HUES48 (cell line): ENCODE measurements around the gene AFF3.
"Not testable (repeated sequence)": the region's sequence is repeated elsewhere in the genome, so short reads cannot be mapped to it uniquely, and the experiment has no call there.

ENCODE experiments used
- H3K27ac ChIP-seq: one replicate; pipeline ENCODE4 v1.7.0; 2013; ENCODE audit warnings: low read depth, low read length, inconsistent platforms
- H3K27me3 ChIP-seq: 2 replicates; pipeline ENCODE4 v1.6.1; 2013; ENCODE audit warnings: mild to moderate bottlenecking, low read length; ENCODE audit not compliant: control insufficient read depth, insufficient read depth
- H3K36me3 ChIP-seq: 2 replicates; pipeline ENCODE4 v1.6.1; 2013; ENCODE audit warnings: low read length; ENCODE audit not compliant: control insufficient read depth, insufficient read depth
- H3K4me1 ChIP-seq: 2 replicates; pipeline ENCODE4 v1.6.1; 2013; ENCODE audit warnings: mild to moderate bottlenecking, low read length; ENCODE audit not compliant: control insufficient read depth, insufficient read depth
- H3K4me3 ChIP-seq: 2 replicates; pipeline ENCODE4 v1.5.1; 2013; ENCODE audit warnings: mild to moderate bottlenecking, low read depth, low read length
- H3K9ac ChIP-seq: 2 replicates; pipeline ENCODE4 v1.6.1; 2013; ENCODE audit warnings: mild to moderate bottlenecking, low read depth, low read length, moderate library complexity
- H3K9me3 ChIP-seq: 2 replicates; pipeline ENCODE4 v1.6.1; 2013; ENCODE audit warnings: low read length; ENCODE audit not compliant: control insufficient read depth, insufficient read depth

AFF3 gene

DNA sequence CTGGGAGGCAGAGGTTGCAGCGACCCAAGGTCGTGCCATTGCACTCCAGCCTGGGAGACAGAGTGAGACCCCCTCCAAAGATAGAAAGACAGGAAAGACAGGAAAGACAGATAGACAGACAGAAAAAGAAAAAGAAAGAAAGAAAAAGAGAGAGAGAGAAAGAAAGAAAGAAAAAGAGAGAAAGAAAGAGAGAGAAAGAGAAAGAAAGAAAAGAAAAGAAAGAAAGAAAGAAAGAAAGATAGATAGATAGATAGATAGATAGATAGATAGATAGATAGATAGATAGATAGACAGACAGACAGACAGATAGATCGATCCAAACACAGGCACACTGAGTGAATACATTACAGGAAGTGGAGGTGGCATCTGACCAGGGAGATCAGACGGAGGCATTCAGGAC is 195.0 kb downstream of the AFF3 start:
- not testable (repeated sequence) for H3K9me3 ChIP-seq, H3K4me1 ChIP-seq, H3K36me3 ChIP-seq, H3K4me3 ChIP-seq, H3K27ac ChIP-seq, H3K9ac ChIP-seq, H3K27me3 ChIP-seq

DNA sequence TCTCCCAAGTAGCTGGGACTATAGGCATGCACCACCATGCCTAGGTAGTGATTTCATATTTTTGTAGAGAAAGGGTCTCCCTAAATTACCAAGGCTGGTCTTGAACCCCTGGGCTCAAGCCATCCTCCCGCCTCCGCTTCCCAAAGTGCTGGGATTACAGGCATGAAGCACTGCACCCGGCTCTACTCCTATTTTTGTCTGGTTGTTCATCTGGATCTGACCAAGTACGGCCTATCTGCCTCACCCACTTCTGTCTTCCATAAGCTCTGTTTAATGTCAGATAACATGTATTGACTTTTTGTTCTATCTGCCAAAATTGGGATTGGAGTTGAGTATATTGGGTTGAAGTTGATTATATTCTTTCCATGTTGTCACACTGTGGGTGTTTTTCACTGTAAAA is 198.4 kb downstream of the AFF3 start:
- H3K36me3 ChIP-seq = no peaks in the 10 kb centered on the region
- no peak overlapping the region for H3K4me3 ChIP-seq
- H3K9ac ChIP-seq = no peak overlapping the region
- no peak overlapping the region for H3K27ac ChIP-seq
- H3K9me3 ChIP-seq = no peaks in the 10 kb centered on the region
- no peaks in the 10 kb centered on the region for H3K27me3 ChIP-seq
- no peaks in the 10 kb centered on the region for H3K4me1 ChIP-seq

DNA sequence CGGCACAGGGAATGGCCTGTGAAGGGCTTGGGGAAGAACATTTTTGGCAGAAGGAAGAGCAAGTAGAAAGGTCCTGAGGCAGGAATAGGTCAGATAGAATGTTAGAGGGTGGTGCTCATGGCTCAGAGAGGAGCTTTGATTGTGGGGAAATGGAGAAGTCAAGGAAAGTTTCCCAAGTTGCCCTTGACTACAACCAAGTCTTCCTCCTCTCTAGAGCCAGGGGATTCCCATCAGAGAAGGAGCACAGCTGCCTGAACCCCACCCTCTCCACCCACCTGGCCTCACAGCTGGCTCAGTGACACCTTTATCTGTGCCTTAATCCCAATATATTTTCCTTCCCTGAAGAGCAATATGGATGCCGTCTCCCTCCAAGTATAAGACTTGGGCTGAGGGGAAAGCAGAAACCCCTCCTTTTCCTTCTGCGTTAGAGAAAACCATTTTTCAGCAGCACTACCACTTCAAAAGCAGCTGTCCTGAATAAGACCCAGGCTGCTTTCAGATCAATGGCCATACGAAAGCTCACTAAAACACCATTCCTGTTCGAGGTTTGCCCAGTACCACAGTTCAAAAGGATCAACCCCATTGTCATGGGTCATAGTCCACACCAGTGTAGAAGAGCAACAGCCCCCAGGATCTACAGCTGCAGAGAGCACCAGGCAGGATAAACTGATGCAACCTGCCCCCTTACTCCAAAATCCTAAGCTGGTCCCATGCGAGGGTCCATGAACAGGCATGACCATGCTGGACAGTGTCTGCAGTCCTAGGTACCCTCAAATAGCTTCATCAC is 199.6 kb downstream of the AFF3 start:
- no peak overlapping the region for H3K9ac ChIP-seq
- no peaks in the 10 kb centered on the region for H3K9me3 ChIP-seq
- H3K27me3 ChIP-seq = no peaks in the 10 kb centered on the region
- H3K4me1 ChIP-seq = no peaks in the 10 kb centered on the region
- H3K36me3 ChIP-seq = no peaks in the 10 kb centered on the region
- no peak overlapping the region for H3K4me3 ChIP-seq
- no peak overlapping the region for H3K27ac ChIP-seq

DNA sequence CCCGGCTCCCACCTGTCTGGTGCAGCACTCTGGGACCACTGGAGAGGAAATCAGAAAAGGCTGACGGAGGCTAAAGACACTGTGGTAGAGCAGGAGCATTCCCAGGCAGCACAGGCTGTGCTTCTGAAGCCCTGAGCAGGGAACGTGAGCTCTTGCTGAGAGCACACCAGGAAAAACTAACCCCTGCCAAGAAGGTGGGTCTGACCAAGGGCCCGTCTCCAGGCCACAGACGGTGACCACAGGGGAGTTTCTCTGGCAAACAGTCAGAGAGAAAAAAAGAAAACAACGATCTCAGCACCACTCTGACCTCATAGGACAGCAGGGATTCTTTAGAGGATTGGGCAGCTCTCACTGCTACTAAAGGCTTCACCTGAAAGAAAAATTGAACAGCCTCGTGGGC is 201.4 kb downstream of the AFF3 start:
- Histone ChIP-seq H3K27ac (no peak overlapping the region), H3K36me3 (no peaks in the 10 kb centered on the region), H3K9me3 (no peaks in the 10 kb centered on the region), H3K9ac (no peak overlapping the region), H3K27me3 (no peaks in the 10 kb centered on the region), H3K4me3 (no peak overlapping the region), H3K4me1 (no peaks in the 10 kb centered on the region)

DNA sequence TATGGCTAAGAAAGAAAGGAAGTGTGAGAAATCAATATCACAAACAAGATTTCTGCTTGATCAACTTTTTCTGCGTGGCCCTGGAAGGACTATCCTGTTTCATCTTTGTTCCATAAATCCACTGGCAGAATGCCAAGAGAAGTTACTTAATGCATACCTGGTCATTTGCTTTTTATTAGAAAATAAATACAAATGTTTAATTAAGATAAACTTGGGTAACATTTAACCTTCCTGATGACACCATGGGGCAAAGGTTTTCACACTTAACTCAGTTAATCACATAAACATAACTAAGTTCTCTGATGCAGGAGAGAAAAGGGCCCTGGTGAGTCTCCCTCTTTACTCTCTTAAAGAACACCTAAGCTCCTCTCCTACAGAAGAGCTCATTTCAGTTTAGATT is 203.3 kb downstream of the AFF3 start:
- H3K4me1 ChIP-seq = no peaks in the 10 kb centered on the region
- no peaks in the 10 kb centered on the region for H3K27me3 ChIP-seq
- H3K9me3 ChIP-seq = no peaks in the 10 kb centered on the region
- no peak overlapping the region for H3K9ac ChIP-seq
- H3K36me3 ChIP-seq = no peaks in the 10 kb centered on the region
- no peak overlapping the region for H3K4me3 ChIP-seq
- H3K27ac ChIP-seq = no peak overlapping the region

DNA sequence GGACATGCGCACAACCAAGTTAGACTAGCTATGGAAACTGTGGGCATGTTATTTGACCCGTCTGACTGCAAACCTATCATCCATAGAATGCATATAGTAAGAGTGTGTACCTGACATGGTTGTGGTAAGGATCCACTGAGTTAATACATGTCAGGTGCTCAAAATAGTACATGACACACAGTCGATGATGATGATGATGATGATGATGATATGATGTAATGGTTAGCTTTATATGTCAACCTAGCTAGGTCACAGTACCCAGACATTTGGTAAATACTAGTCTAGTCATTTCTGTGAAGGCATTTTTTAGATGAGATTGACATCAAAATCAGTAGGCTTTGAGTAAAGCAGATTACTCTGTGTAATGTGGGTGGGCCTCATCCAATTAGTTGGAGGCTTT is 204.1 kb downstream of the AFF3 start:
- Histone ChIP-seq H3K4me1 (no peaks in the 10 kb centered on the region), H3K9me3 (no peaks in the 10 kb centered on the region), H3K27ac (no peak overlapping the region), H3K36me3 (no peaks in the 10 kb centered on the region), H3K9ac (no peak overlapping the region), H3K4me3 (no peak overlapping the region), H3K27me3 (no peaks in the 10 kb centered on the region)

DNA sequence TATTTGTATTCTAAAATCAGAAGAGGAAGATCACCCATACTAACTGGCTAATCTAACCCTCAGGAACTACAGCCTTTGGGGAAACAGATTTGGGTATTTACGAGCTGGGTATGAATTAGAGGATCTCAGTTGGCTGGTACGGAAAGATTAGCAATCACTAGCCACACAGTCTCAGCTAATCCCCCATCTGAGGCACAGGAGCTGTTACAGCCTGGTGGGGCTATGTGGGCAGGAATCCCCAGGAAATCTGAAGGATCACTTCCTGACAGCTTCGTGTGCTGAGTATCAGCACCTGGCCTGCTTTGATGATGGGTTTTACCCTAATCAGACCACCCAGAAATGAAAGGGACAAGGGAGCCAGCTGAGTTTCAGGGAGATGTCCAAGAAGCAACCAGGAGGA is 206.3 kb downstream of the AFF3 start:
- Histone ChIP-seq H3K27me3 (no peaks in the 10 kb centered on the region), H3K27ac (no peak overlapping the region), H3K9me3 (no peaks in the 10 kb centered on the region), H3K4me1 (no peaks in the 10 kb centered on the region), H3K9ac (no peak overlapping the region), H3K36me3 (no peaks in the 10 kb centered on the region), H3K4me3 (no peak overlapping the region)

DNA sequence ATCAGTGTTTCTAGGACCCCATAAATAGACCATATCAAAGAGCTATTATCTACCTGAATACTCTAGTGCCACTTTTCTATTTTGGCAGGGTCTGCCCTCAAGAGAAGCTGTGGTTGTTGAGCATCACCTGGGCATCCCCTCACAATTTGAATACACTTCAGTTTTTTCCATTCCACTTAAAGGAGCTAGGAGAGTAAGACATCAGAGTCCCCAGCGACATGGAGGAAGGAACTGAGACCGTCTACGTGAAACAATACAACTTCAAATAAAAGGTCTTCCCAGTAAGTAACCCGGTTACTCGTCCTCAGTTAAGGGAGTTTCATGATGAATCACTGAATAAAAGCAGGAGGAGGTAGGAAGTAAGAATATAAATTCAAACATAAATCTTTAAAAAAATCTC is 206.7 kb downstream of the AFF3 start:
- Histone ChIP-seq H3K27ac (no peak overlapping the region), H3K27me3 (no peaks in the 10 kb centered on the region), H3K9ac (no peak overlapping the region), H3K4me1 (no peaks in the 10 kb centered on the region), H3K4me3 (no peak overlapping the region), H3K9me3 (no peaks in the 10 kb centered on the region), H3K36me3 (no peaks in the 10 kb centered on the region)

DNA sequence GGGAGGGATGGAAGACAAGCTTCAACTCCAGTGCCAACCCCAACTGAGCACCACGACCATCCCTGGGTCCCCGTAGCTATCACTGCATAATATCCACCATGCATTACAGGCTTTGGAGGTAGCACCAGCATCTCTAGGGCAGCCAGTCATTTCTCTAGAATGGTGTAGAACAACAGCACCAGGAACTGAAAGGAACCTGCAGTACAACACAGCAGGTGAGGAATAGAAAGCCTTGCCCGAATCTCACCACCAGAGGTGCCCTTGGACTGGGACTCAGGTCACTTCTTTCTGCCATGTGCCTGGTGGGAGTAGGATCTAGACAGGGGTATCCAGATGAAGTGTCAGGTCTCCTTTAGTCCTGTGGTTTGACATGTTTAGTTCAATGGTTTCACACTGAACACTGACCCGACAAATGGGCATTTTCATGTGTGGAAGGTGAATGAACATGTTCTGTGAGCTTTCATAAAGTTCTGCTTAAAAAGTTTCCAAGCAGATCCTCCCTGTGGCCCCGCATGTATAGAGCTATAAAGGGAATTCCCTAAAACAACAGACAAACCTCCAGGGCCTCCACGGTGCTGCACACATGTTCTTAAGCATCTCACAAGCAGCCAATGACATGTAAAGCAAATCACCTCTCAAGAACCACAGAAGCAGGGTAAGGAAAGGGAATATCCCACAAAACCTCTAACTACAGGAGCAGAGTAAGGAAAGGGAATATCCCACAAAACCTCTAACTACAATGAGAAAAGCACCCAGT is 208.3 kb downstream of the AFF3 start:
- H3K4me1 ChIP-seq = no peaks in the 10 kb centered on the region

DNA sequence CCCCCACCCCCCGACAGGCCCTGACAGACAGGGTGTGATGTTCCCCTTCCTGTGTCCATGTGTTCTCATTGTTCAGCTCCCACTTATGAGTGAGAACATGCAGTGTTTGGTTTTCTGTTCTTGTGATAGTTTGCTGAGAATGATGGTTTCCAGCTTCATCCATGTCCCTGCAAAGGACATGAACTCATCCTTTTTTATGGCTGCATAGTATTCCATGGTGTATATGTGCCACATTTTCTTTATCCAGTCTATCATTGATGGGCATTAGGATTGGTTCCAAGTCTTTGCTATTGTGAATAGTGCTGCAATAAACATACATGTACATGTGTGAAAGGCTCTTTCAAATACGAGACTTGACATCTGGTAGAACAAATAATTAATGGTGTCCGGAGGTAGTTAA is 208.9 kb downstream of the AFF3 start:
- H3K27ac ChIP-seq, H3K4me3 ChIP-seq, H3K9me3 ChIP-seq, H3K27me3 ChIP-seq, H3K9ac ChIP-seq, H3K36me3 ChIP-seq, H3K4me1 ChIP-seq: not testable (repeated sequence)

More for the DNA sequence above, 208.3 kb downstream of the AFF3 start:
- Histone ChIP-seq H3K36me3 (no peaks in the 10 kb centered on the region), H3K27me3 (no peaks in the 10 kb centered on the region), H3K9me3 (no peaks in the 10 kb centered on the region), H3K4me3 (no peak overlapping the region), H3K9ac (no peak overlapping the region), H3K27ac (no peak overlapping the region)

DNA sequence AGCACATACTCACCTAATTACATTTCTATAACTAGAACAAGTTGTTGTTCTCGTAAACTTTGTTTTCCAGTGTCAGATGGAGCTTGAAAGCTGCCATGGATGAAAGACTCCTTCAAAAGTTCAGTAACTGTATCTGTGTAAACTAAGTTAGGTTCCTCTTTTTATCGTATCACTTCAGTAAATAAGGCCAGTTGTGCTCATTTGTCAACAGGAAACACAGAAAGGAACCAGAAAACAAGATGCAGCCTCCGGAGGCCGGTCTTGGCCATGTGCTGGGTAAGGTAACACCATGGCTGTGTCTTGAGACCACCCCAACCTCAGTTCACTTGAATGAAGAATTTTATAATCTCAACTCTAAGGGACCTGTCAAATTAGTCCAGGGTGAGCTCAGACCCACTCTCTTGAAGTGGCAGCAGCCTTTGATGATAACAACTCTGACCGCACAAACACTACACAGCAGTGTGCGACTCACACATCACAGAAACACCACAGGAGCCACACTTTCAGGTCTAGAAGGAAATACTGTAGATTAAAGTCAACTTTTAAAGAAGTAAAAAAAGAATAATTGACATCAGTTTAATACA is 213.8 kb downstream of the AFF3 start:
- Histone ChIP-seq H3K27ac (no peak overlapping the region), H3K9me3 (no peaks in the 10 kb centered on the region), H3K4me3 (no peak overlapping the region)

More for the DNA sequence above, 213.8 kb downstream of the AFF3 start:
- no peaks in the 10 kb centered on the region for H3K4me1 ChIP-seq
- H3K9ac ChIP-seq = no peak overlapping the region
- H3K36me3 ChIP-seq = no peaks in the 10 kb centered on the region
- H3K27me3 ChIP-seq = no peaks in the 10 kb centered on the region
